B cell (primary cell): ENCODE results near the gene CYS1. TPM values are rescaled to one million over a fixed set of nuclear protein-coding genes. Genes with fewer than 3 reads are reported as not detected.
"Not testable (repeated sequence)": the region's sequence is repeated elsewhere in the genome, so short reads cannot be mapped to it uniquely, and the experiment has no call there.

Experiments
- ATAC-seq: fragments of 200-7000 bp; cut with Tn5 transposase; one replicate; pipeline ENCODE4 v1.10.0; 2021; ENCODE audit warnings: low read depth, mild to moderate bottlenecking, moderate number of reproducible peaks, moderate library complexity
- CTCF ChIA-PET: fragments of 350-600 bp; sonication (Branson Sonifier 250); formaldehyde crosslinking; loops from one replicate; lab custom pipeline; 2021; ENCODE audit warnings: antibody characterized with exemption, inconsistent platforms; lab: Charles Lee
- POLR2A ChIA-PET: fragments of 350-600 bp; sonication (Branson Sonifier 250); formaldehyde crosslinking; loops from one replicate; lab custom pipeline; 2021; ENCODE audit warnings: antibody characterized with exemption; lab: Charles Lee
- DNase-seq: peaks from one replicate; pipeline ENCODE4 v3.0.0; 2013
- H2AFZ ChIP-seq: 2 replicates; pipeline ENCODE4 v1.6.1; 2012; ENCODE audit warnings: mild to moderate bottlenecking, low read depth, low read length; ENCODE audit not compliant: insufficient read depth, poor library complexity, severe bottlenecking
- H3K27ac ChIP-seq, 2 donors: 1 replicate in 1 of 2; 2 replicates in 1 of 2; pipeline ENCODE4 v1.5.1; 2012 to 2013; ENCODE audit warnings: low read length in 2 of 2, mild to moderate bottlenecking in 2 of 2, moderate library complexity in 1 of 2
- H3K27me3 ChIP-seq, 4 experiments: fragments of 200-600 bp in 1 of 4; sonication (generic) in 1 of 4; replicated peaks in 1 of 4; 1 replicate in 2 of 4; 2 replicates in 2 of 4; pipeline versions ENCODE4 v1.6.1 to v1.7.0; 2013 to 2016; ENCODE audit warnings: low read length in 3 of 4, mild to moderate bottlenecking in 2 of 4, mixed read lengths in 1 of 4, moderate library complexity in 1 of 4; ENCODE audit not compliant: insufficient read depth in 4 of 4, control insufficient read depth in 3 of 4; ENCODE audit errors: control extremely low read depth in 1 of 4
- H3K36me3 ChIP-seq, 2 experiments: replicated peaks in 1 of 2; 1 replicate in 1 of 2; 2 replicates in 1 of 2; pipeline versions ENCODE4 v1.6.1 to v1.7.1; 2013; ENCODE audit warnings: low read length in 1 of 2; ENCODE audit not compliant: insufficient read depth in 2 of 2, control insufficient read depth in 1 of 2; ENCODE audit errors: control extremely low read depth in 1 of 2, extremely low read depth in 1 of 2
- H3K4me1 ChIP-seq, 2 donors: fragments of 200-600 bp in 1 of 2; sonication (generic) in 1 of 2; 1 replicate in 1 of 2; 2 replicates in 1 of 2; pipeline versions ENCODE4 v1.5.1 to v1.6.1; 2013 to 2017; ENCODE audit warnings: low read length in 2 of 2; ENCODE audit not compliant: control insufficient read depth in 2 of 2, insufficient read depth in 2 of 2
- H3K4me2 ChIP-seq: replicated peaks from 2 replicates; pipeline ENCODE3; 2012; ENCODE audit warnings: mild to moderate bottlenecking, low read depth, low read length; ENCODE audit not compliant: poor library complexity, severe bottlenecking
- H3K4me3 ChIP-seq, 5 experiments: fragments of 200-600 bp in 1 of 5; sonication (generic) in 1 of 5; 1 replicate in 3 of 5; 2 replicates in 2 of 5; pipeline versions ENCODE4 v1.5.1 to v1.7.0; 2011 to 2016; ENCODE audit warnings: low read length in 4 of 5, mild to moderate bottlenecking in 4 of 5, low read depth in 2 of 5, control low read depth in 1 of 5, moderate library complexity in 1 of 5; ENCODE audit not compliant: insufficient read depth in 1 of 5; ENCODE audit errors: control extremely low read depth in 1 of 5, extremely low read depth in 1 of 5
- H3K79me2 ChIP-seq: fragments of 200-600 bp; sonication (generic); one replicate; pipeline ENCODE4 v1.6.0; 2016; ENCODE audit warnings: low read length; ENCODE audit not compliant: control insufficient read depth, insufficient read depth
- H3K9ac ChIP-seq: fragments of 200-600 bp; sonication (generic); 2 replicates; pipeline ENCODE4 v1.6.1; 2017; ENCODE audit warnings: mild to moderate bottlenecking, low read length, moderate library complexity
- H3K9me3 ChIP-seq, 3 donors: one replicate each; pipeline versions ENCODE4 v1.6.1 to v1.7.1; 2013; ENCODE audit warnings: low read length in 2 of 3; ENCODE audit not compliant: control insufficient read depth in 2 of 3, insufficient read depth in 1 of 3; ENCODE audit errors: control extremely low read depth in 1 of 3
- H4K20me1 ChIP-seq: 2 replicates; pipeline ENCODE4 v1.6.0; 2012; ENCODE audit warnings: mild to moderate bottlenecking, low read length; ENCODE audit not compliant: insufficient read depth, control insufficient read depth, poor library complexity, severe bottlenecking
- H3K27ac Mint-ChIP-seq: one replicate; pipeline ENCODE4 v1.8.0; 2021; ENCODE audit warnings: mixed read lengths
- H3K27me3 Mint-ChIP-seq: one replicate; pipeline ENCODE4 v1.8.0; 2021; ENCODE audit warnings: mixed read lengths
- H3K4me1 Mint-ChIP-seq: one replicate; pipeline ENCODE4 v1.8.0; 2021; ENCODE audit warnings: mixed read lengths
- H3K4me3 Mint-ChIP-seq: one replicate; pipeline ENCODE4 v1.8.0; 2021; ENCODE audit warnings: mixed read lengths
- H3K9me3 Mint-ChIP-seq: one replicate; pipeline ENCODE4 v1.8.0; 2022; ENCODE audit warnings: mixed read lengths; ENCODE audit not compliant: insufficient read depth
- CTCF ChIP-seq: fragments of 200-600 bp; IDR thresholded peaks from one replicate; pipeline ENCODE4 v1.8.0; 2022; ENCODE audit warnings: antibody characterized with exemption, mild to moderate bottlenecking
- EZH2 ChIP-seq: IDR thresholded peaks from 2 replicates; pipeline ENCODE4 v1.6.1; 2012; ENCODE audit warnings: borderline replicate concordance, low read depth, mild to moderate bottlenecking, moderate library complexity, low read length; ENCODE audit not compliant: insufficient read depth, poor library complexity, severe bottlenecking
- WGBS: methylation state at CpG from one replicate; pipeline ENCODE4 v1.1.5; 2013; ENCODE audit warnings: missing lambda C conversion rate; ENCODE audit not compliant: insufficient coverage; 5-methylcytosine and 5-hydroxymethylcytosine counted together
- intact Hi-C: fragments of 100-400 bp; cut with micrococcal nuclease; formaldehyde crosslinking; loops from one replicate; pipeline ENCODE4 v1.10.0; 2022
- polyA plus RNA-seq: library from polyadenylated mRNA; depleted of rRNA; stranded (reverse); fragments of >200 nt; gene quantifications from 2 replicates; pipeline ENCODE4 v1.2.3, GENCODE V29; 2012
- total RNA-seq, 2 donors: library from RNA; stranded (reverse); fragments of 120-200 nt in 1 of 2; gene quantifications; 1 replicate in 1 of 2; 2 replicates in 1 of 2; pipeline versions ENCODE4 v1.2.3 to v1.2.4, GENCODE V29; 2013 to 2022

CYS1 gene
- total and polyA plus RNA-seq, 2 donors (not counting 1 experiment from before 2014, with no cell fraction given) = not detected

GRCh38 chr2:10014418-10015190 lies 65.6 kb downstream of the CYS1 start:
- POLR2A ChIA-PET = no interaction called here
- no peaks in the 10 kb centered on the region for H3K79me2 ChIP-seq

GRCh38 chr2:10013651-10014417 lies 66.4 kb downstream of the CYS1 start:
- H3K9me3 Mint-ChIP-seq, H3K27ac ChIP-seq, H3K9ac ChIP-seq, H3K27me3 ChIP-seq, H3K4me1 ChIP-seq, DNase-seq, H3K4me2 ChIP-seq, H3K4me3 Mint-ChIP-seq, H3K4me1 Mint-ChIP-seq, H4K20me1 ChIP-seq, H3K27ac Mint-ChIP-seq, H3K36me3 ChIP-seq, H2AFZ ChIP-seq, H3K27me3 Mint-ChIP-seq, H3K79me2 ChIP-seq, CTCF ChIA-PET, POLR2A ChIA-PET, intact Hi-C loops, H3K4me3 ChIP-seq, ATAC-seq: not testable (repeated sequence)
- H3K9me3 ChIP-seq = peaks cover 0 to 20% (median 0%) of the 10 kb centered on the region in 3 donors
- 98% methylated on average over 43 of the region's 43 CpGs for WGBS

More at GRCh38 chr2:10014418-10015190, 65.6 kb downstream of the CYS1 start:
- no peak for TF ChIP-seq EZH2
- no peak for TF ChIP-seq CTCF
- Histone ChIP-seq H3K9ac (no peak overlapping the region), H3K9me3 (peaks cover 0 to 20% (median 0%) of the 10 kb centered on the region in 3 donors), H2AFZ (no peak overlapping the region), H3K4me1 (no peaks in the 10 kb centered on the region), H3K27me3 (no peaks in the 10 kb centered on the region), H3K4me3 (no peak overlapping the region), H4K20me1 (no peaks in the 10 kb centered on the region), H3K4me2 (no peak overlapping the region), H3K36me3 (no peaks in the 10 kb centered on the region), H3K27ac (no peak overlapping the region)
- H3K27me3 Mint-ChIP-seq = peaks cover 12% of the 10 kb centered on the region
- no peak overlapping the region for H3K27ac Mint-ChIP-seq
- ATAC-seq = no peak
- CTCF ChIA-PET = no interaction called here
- 95% methylated on average over 35 of the region's 42 CpGs for WGBS
- H3K4me3 Mint-ChIP-seq = no peak overlapping the region
- H3K9me3 Mint-ChIP-seq = peaks cover 2% of the 10 kb centered on the region
- DNase-seq = no peak
- H3K4me1 Mint-ChIP-seq = no peaks in the 10 kb centered on the region
- intact Hi-C loops = no loop called here
